NAMALWA (cell line): Measurements from ENCODE around the gene PIK3R5.
"Not testable (repeated sequence)": the region's sequence is repeated elsewhere in the genome, so short reads cannot be mapped to it uniquely, and the experiment has no call there.

ENCODE experiments used
- DNase-seq: peaks from one replicate; pipeline ENCODE4 v3.0.0-alpha.2; 2015; ENCODE audit warnings: low spot score

The PIK3R5 gene

DNA sequence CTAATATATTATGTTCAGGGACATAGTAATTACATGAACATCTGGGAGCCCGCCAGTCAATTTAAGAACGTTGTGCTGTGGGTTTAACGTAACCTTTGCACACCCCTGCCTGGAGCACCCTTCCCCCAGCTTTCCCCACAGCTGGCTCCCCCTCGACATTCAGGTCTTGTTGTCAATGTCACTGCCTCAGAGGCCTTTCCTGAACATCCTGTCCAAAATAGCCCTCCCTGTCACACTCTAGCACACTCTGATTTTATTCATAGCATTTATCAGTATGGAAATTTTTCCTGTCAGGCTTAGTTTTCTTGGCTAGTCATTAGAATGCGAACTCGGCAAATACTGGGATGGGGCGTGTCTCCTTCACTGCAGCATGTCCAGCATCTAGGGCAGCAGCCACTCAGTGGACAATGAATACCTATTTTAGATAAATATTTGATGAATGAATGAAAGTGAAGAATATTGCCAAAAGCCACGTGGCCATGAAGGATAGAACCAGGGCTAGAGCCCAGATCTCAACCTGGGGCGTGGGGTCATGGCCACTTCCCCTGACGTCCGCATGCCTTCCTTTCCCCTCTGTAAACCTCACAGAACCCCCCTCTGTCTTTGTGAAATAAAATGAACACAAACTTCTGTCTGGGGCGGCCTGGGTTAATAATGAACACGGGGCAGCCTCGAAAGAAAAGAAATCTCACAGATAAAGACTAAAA lies 108.5 kb downstream of the PIK3R5 start:
- DNase-seq: no peak

DNA sequence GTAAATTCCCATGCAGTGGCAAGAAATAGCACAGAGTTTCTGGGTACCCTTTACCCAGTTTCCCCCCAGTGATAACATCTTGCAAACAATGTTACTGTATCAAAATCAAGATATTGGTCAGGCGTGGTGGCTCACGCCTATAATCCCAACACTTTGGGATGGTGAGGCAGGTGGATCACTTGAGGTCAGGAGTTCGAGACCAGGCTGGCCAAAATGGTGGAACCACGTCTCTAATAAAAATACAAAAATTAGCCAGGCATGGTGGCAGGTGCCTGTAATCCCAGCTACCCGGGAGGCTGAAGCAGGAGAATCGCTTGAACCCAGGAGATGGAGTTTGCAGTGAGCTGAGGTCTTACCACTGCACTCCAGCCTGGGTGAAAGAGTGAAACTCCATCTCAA lies 109.3 kb downstream of the PIK3R5 start:
- DNase-seq: not testable (repeated sequence)

DNA sequence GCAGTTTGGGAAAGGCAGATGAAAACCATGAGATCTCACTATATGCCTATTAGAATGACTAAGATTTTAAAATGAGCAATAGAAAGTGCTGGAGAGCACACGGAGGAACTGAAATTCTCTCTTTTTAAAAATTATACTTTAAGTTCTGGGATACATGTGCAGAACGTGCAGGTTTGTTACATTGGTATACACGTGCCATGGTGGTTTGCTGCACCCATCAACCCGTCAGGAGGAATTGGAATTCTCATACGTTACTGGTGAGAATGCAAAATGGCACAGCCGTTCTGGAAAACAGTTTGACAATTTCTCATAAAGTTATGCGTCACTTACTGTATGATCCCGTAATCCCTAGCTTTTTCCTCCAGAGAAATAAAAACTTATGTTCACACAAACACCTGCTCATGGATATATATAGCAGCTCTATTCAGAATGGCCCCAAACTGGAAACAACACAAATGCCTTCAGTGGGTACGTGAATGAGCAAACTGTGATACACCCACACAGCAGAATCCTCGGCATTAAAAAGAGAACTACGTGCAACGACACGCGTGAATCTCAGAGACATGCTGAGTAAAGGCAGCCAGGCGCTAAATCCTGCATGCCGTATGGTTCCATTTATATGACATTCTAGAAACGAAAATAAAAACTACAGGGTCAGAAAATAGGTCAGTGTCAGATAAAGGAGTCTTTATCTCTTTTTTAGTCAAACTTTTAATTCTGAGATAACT lies 109.9 kb downstream of the PIK3R5 start:
- no peak for DNase-seq

DNA sequence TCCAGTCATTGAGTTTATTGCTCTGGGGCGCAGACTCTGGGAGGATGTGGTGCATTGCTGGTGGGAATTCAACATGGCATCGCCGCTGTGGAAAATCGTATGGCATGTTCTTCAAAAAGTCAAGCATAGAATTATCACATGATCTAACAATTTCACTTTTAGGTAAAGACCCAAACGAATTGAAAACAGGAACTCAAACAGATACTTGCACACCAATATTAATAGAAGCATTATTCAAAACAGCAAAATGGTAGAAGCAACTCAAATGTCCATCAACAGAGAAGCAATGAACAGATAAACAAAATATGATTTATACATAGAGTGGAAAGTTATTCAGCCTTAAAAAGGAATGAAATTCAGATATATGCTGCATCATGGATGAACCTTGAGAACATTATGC lies 113.9 kb downstream of the PIK3R5 start:
- DNase-seq: no peak

DNA sequence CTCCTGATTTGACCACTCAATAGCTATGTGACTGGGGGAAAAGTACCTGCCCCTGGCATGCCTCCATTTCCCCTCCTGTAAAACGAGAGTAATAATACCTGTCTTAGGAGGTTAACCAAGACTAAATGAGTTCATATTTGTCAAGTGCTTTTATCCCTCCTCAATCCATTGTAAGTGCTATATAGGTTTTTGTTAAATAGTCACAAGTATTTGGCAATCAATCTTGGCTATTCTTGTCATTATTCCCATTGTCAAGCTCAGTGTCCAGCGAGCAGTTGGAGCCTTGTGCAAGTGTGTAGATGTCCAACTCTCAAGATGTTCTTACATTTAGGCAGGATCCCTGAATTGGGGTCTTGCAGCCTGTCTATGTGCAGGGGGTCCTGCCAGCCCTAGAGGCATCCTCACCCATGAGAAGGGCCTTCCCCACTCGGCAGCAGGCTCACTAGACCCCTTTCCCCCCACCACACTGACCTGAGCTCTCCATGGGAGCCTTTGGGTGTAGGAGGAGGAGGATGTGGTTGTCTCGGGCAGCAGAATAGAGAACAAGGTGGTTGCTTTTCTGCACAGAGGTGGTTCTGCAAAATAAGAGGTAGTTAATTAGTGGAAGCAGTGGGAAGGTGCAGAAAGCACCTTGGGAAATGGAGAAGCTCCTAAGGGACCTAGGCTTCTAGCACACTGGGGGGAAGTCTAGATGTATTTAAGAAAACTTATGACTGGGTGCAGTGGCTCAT lies 116.0 kb downstream of the PIK3R5 start:
- no peak for DNase-seq

DNA sequence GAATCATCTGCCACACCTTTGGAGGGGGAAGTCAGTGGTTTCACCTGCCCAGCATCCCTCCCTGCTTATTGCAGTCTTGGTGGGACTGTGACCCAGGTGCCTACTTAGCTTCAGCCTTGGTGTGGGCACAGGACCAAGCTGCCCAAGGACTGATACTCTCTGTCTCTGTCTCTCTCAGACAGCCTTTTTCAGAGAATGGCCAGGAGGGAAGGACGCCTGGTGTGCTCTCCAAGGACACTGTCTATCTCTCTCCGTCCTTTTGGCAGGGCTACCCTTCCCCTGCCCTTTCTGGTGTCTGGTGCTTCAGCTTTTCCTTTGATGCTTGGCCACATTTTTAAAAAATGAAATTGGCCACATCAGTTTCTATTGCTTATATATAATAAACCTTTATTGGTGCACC lies 117.6 kb downstream of the PIK3R5 start:
- no peak for DNase-seq

DNA sequence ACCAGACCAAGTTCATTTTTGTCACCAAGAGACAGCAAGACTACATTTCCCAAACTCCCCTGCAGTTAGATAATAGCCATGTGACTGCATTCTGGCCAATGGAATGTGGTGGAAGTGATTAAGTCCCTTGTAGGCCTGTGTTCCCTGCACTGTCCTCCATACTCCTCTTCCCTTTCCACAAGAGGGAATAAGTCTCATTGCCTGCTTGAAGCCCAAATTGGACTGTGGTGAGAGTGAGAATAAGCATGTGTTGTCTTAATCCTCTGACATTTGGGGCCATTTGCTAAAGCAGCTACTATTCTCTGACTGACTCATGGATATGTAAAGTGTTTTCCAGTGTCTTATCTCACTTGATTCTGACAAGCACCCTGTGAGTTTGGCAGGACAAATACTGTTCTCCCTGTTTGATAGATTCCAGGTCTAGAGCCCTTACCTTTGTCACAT lies 118.7 kb downstream of the PIK3R5 start:
- DNase-seq: peak; percentile 17

DNA sequence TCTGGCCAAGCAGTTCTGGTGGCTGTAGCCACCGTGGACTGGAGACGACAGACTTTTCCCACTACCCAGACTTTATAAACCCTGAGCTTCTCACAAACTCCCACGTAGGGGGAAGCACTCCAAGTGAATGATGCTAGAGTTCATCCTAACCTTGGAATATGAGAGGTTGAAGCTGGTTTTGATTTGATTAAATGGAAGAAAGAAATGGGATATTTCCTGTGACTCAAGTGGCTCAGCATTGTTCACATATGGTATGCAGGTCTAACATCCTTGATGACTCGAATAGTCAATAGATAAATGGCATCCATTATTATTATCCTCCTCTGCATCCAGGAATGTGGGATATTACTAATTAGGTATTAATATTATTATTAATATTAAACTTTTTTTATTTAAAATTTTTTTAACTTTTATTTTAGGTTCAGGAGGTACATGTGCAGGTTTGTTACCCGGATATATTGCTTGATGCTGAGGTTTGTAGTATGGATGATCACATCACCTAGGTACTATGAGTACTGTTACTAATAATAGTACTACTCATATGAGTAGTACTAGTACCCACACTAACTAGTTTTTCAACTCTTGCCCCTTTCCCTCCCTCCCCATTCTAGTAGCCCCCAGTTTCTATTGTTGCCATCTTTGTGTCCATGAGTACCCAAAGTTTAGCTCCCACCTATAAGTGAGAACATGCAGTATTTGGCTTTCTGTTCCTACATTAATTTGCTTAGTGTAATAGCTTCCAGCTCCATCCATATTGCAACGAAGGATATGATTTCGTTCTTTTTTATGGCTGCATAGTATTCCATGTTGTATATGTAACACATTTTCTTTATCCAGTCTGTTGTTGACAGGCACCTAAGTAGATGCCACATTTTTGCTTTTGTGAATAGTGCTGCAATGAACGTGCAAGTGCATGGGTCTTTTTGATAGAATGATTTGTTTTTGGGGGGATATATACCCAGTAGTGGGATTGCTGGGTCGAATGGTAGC lies 121.0 kb downstream of the PIK3R5 start:
- DNase-seq: no peak

DNA sequence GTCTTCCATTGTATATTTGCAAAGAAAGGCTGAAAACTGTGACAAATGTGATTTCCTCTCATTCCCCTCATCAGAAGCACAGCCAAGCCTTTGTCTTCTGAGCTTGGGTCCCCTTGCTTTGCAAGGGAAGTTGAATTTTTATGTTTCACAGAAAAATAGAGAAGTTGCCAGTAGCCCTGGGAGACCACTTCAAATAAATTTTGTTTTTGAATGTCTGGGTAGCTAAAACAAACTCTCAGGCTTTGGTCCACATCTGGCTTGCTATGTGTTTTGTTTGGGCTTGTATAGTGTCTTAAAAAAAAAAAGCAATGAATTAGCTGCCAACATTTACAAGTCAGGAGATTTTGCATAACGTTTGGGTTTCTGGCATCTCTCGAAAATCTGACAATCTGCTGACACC lies 122.2 kb downstream of the PIK3R5 start:
- peak; percentile 6 for DNase-seq

DNA sequence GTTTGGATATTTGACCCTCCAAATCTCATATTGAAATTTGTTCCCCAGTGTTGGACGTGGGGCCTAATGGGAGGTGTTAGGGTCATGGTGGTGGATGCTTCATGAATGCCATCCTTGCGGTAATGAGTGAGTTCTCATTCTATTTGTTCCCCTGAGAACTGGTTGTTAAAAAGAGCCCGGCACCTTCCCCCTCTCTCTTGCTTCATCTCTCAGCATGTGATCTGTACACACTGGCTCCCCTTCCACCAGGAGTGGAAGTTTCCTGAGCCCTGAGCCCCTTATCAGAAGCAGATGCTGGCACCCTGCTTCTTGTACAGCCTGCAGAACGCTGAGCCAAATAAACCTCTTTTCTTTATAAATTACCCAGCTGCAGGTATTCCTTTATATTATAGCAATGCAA lies 123.7 kb downstream of the PIK3R5 start:
- no peak for DNase-seq

DNA sequence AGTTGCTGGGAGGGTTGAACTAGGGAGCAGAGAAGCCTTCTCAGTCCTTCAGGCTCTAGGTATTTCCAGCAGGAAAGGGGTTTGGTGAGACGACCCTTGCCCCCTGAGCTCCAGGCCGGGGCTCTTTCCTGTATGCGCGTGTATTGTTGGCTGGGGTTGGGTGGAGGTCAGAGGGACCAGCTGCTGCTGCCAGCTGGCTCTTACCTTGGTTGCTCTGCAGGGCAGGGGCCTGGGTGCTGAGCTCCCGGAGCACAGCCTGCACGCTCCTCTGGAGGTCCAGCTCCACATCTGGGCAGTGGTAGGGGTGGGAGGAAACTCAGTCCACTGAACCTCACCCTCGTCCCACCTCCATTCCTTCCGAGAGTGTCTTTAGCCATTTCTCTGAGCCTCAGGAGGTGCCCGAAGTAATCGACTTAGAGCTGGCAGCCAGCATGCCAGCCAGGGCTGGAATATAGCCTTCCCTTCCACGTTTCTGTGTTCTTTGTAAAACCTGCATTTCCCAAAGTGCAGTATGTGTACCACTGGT lies 126.0 kb downstream of the PIK3R5 start:
- no peak for DNase-seq

DNA sequence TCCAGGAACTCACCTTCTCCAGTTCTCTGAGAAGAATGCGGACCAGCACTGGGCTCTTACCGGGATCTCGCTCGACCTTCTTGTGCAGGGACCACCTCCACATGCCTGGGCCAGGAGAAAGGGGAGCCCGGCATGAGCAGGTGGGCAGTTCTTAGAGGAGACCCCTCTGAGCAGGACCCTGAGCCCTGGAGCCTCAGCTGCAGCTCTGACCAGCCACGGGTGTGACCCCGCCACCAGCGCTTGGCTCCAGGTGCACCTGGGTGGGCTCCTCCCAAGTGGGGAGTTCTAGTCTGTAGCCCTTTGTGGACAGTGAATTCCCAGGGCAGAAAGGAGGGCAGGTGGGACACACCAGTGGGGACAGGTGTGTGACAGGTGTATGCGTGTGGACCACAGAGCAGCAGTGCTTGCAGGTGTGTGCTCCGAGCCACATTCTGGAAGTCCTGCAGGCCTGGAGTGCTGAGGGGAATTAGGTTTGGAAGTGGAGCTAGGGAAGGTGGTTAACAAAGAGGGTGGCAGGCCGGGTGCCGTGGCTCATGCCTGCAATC lies 126.9 kb downstream of the PIK3R5 start:
- no peak for DNase-seq

DNA sequence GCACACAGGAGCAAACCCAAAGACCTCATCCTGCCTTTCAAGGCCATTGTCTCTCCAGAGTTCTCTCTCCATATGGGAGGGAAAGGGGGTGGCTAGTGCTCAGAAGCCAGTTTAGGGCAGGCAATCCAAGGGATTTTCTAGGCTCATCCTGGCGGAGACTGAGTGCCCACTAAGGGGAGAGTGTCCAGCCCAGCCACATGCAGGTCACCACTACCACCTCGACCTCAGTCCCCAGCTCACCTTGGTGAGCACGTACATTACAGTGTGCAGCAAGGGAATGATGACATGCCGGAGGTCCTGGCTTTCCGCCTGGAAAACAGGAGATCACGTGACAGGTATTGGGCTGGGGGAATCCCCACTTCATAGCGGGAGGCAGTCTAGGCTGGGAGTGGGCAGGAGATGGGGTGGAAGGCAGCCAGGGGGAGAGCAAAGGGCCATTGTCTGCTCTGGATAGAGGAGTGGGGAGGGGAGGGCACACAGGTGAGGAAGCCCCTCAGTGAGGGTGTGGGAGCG lies 127.9 kb downstream of the PIK3R5 start:
- no peak for DNase-seq

DNA sequence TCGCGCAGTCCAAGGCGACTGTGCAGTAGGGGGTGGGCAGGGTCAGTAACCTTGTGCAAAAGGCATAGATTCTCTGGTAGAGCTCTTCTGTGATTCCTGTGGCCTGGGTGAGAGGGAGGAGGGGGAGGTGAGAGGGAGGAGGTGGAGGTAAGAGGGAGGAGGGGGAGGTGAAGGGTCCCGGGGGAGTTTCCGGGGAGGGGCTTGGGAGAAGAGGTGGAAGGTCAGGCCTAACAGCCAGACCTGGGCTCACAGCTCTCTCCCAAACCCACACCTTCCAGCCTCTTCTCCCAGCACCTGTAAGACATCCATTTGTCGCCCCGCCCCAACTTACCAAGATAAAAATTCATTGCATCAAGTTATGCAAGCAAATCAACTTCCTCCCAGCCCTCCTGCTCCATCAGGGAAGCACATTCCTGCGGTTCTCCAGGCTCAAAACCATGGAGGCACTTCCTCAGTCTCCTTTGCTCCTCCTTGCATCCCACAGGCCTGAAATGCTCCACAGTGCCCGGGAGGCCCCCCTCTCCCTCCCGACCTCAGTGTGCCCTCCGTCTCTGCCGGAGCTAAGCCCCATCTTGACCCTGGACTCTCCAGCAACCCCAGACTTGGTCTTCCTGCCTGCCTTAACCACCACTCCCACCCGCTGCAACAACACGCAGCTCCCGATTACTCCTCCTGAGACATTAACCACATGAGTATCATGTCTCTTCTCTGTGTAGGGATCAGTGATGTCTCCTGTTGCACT lies 128.5 kb downstream of the PIK3R5 start:
- DNase-seq: no peak

DNA sequence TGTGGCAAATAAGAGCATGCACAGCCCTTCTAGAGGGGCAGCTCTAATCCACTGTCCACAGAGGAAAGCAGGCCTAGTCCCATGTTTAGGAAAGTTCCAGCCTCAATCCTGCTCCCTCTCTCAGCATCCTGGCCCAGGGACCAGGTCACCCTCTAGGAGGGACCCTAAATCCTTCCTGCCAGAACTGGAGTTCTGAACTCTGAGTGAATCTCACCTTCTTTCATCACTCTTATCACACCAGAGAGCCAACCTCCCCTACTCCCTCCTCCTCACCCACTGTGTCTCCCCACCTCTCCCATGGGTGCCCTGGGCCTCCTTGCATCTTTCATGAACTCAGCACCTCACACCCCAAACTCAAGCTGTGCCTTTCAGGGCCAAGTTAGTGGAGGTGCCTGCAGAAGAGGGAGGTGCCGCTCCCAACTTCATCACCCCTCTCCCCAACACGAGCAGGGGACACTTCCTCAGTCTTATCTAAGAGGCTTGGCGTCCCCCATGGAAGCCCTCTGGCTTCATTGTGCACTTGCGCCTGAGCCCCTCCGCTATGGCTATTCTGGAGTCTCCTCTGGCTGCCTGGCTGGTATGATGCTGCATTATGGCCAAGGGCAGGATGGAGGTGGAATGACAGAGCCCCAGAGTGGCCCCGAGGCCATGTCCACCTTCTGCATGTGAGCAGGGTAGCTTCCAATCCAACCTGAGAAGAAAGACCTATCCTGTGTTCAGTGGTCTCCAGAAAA lies 129.7 kb downstream of the PIK3R5 start:
- no peak for DNase-seq

DNA sequence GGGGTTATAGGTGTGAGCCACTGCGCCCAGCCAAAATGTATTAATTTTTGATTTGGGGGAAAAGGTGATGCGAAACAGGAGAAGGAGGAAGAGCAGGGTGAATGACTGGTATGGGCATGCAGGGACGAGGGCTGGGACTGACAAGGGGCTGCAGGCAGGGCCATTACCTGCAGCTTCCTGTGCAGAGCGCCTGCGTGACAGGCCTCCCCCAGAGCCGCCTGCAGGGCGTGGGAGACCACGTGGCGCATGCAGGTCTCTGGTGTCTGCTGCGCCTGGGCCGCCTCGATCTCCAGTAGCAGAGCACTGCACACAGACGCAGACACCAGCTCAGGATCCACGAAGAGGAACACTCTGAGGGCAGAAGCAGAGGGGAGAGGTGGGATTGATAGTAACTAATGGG lies 130.4 kb downstream of the PIK3R5 start:
- DNase-seq: no peak

DNA sequence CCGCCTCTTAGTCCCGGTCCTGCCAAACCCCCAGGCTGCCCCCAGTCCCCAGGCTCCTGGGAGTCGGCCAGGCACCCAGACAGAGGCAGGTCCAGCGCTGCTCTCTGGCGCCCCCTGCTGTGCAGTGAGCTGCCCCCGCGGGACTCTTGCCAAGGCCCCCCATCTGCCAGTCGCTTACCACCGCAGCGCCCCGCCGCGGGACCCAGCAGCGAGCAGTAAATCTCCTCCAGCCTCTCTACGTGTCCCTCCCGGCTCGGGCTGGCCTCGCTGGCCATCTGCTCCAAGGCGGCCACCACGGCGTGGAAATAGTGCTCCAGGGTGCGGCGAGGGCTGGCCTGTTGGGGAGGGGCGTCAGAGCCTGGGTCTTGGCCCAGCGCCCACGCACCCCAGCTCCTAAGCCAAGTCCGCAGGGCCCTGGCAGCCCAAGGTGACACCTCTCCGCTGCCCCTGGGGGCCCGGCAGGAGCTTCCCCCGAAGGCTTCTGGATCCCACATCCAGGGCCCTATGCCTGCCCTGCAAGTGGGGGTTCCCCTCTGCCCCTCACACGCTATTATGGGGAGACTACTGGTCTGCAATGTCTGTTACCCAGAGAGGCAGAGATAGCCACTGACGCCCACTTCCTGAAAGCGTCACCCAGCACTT lies 132.7 kb downstream of the PIK3R5 start:
- peak; percentile 3 for DNase-seq

DNA sequence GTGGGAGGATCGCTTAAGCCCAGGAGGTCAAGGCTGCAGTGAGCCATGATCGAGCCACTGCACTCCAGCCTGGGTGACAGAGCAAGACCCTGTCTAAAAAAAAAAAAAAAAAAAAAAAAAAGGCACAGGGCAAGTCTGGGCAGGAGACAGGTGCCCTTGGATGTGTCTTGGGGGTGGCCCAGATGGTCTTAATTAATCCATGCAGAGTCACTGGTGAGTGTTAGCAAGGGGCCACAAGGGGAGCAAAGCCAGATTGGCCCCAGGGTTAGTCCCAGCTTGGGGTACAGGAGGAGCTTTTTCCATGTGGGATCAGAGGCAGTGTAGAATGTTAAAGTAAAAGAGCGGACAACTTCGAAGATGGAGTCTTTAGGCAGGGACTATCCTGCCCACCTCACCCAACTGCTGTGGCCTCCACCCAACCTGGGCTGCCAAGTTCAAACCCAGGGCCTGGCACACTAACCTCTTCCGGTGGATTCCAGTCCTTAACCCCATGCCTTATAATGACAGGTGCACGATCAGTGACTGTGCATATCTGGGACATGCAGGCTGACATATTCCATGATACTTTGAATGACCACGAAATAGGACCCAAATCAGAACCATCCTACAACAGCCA lies 134.2 kb downstream of the PIK3R5 start:
- DNase-seq: no peak

DNA sequence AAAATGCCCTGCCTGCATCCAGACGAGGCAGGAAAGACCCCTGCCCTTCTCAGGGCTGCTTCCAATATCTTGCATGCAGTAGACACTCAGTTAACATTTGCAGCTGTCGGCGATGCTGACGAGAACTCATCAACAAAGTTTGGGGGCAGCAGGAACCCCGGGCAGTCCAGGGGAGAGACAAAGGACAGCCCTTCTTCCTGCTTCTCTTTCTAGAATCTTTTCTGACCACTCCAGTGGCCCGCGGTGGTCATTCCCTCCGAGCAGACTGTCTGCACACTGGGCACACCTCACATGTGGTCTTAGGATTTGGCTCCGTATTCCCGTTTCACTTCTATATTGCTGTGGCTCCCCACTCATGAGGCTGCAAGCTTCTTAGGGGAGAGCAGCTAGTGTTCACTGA lies 135.4 kb downstream of the PIK3R5 start:
- no peak for DNase-seq
